ENCODE results near the gene WNT10A.

GRCh38 chr2:218839430-218839829 is 41.2 kb upstream of the WNT10A start:
- no peak for TF ChIP-seq CTCF (IDR thresholded peaks at IDR 0.05; ENCODE audit: low read length)
- TF ChIP-seq EZH2 (IDR thresholded peaks at IDR 0.05; ENCODE audit: borderline replicate concordance, low read length) = no peak
